ENCODE measurements around the gene ZC2HC1C.
"Not testable (repeated sequence)": the region's sequence is repeated elsewhere in the genome, so short reads cannot be mapped to it uniquely, and the experiment has no call there.

ZC2HC1C gene

DNA sequence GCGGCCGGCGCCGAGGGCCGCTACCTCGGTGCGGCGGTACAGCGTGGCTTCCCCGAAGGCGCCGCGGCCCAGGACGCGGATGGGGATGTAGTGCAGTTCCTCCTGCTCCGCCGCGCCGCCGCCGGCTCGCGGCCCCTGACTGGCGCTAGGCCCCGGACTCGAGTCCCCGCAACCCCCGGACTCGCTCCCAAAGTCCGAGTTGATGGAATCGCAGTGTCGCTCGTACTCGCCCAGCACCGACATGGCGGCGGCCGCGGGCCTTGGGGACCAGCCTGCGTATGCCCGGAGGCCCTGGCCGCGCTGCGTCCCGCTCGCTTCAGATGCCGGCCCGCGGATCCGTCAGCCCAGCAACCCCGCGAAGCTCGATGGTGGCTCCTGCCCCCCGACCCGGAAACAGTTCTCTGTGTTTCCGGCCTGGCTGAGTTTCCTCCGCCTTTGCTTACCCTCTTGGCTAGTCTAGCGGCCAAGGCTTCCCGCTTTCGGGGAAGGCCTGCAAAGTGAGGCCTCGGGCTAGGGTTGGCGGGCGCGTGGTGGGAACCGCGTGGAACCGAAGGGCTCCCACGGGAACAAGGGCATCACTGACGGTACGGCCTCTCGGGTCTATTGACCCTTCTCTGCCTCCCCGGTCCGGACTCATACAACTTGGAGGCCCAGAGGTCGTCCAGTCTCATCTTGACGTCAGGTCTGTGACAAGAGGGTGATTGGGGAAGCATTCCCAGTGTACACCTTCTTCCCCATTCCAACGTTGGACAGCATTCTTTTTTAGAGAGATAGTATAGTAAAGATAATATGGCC lies 57.4 kb downstream of the ZC2HC1C start, which contains the start of gene NEK9:
Gene NEK9 (minus strand): TSS at position 370 of the 795 bp plus-strand sequence. CDS start 127 bp downstream, at position 243.
- CTCF ChIA-PET, result interaction anchor here (1.0 to 10.0 kb wide), 6 partner anchors 9 to 400 kb away, joined by 3 to 210 read pairs (median 4); no protein-coding TSS in a partner anchor
- 0% methylated on average over 62 of the region's 76 CpGs for WGBS (ENCODE audit: insufficient coverage)
- peak within 1 kb of the TSS; percentile 82 to 89 for H3K27ac ChIP-seq (ENCODE audit: insufficient read depth in 1 of 2, low read depth in 1 of 2, low read length in 2 of 2, poor library complexity in 1 of 2, severe bottlenecking in 2 of 2)

DNA sequence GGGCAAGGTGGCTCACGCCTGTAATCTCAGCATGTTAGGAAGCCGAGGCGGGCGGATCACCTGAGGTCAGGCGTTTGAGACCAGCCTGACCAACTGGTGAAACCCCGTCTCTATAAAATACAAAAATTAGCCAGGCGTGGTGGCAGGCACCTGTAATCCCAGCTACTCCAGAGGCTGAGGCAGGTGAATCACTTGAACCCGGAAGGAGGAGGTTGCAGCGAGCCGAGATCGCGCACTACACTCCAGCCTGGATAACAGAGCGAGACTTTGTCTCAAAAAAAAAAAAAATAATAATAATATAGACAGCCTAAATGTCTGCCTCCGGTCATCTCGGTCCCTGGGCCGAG lies 58.0 kb downstream of the ZC2HC1C start:
- 48% methylated on average over 10 of the region's 16 CpGs for WGBS (ENCODE audit: insufficient coverage)
- not testable (repeated sequence) for H3K9me3 ChIP-seq (ENCODE audit: control extremely low read depth in 1 of 5, control insufficient read depth in 4 of 5, insufficient read depth in 2 of 5, low read depth in 1 of 5, low read length in 4 of 5); H3K36me3 ChIP-seq (ENCODE audit: control insufficient read depth in 4 of 4, insufficient read depth in 4 of 4, low read length in 3 of 4); DNase-seq; H3K27me3 ChIP-seq (replicated peaks in 2 of 5; ENCODE audit: control insufficient read depth in 4 of 5, insufficient read depth in 5 of 5, low read length in 4 of 5)
- POLR2A ChIA-PET, result interaction anchor here (0.8 to 1.0 kb wide), 2 partner anchors 12 to 83 kb away, joined by 3 read pairs; no protein-coding TSS in a partner anchor
- CTCF ChIA-PET, result interaction anchor here (1.1 to 10.0 kb wide), 4 partner anchors 12 to 399 kb away, joined by 3 to 210 read pairs (median 5); no protein-coding TSS in a partner anchor
- H3K27ac ChIP-seq (ENCODE audit: insufficient read depth in 1 of 2, low read depth in 1 of 2, low read length in 2 of 2, poor library complexity in 1 of 2, severe bottlenecking in 2 of 2), result peak overlapping the region; percentile 82 to 89
- peaks cover 9 to 53% (median 35%) of the 10 kb centered on the region in 4 experiments for H3K4me1 ChIP-seq (ENCODE audit: control extremely low read depth in 1 of 4, control insufficient read depth in 4 of 4, insufficient read depth in 4 of 4, low read length in 3 of 4)
- peak overlapping the region in 6 of 7 experiments; percentile 69 to 94 (median 82) for H3K4me3 ChIP-seq (ENCODE audit: control insufficient read depth in 1 of 7, extremely low read depth in 1 of 7, insufficient read depth in 4 of 7, low read depth in 2 of 7, low read length in 6 of 7)

More for the DNA sequence above, 57.4 kb downstream of the ZC2HC1C start, which contains the start of gene NEK9:
- H3K4me3 ChIP-seq (ENCODE audit: control insufficient read depth in 1 of 7, extremely low read depth in 1 of 7, insufficient read depth in 4 of 7, low read depth in 2 of 7, low read length in 6 of 7), result peak within 1 kb of the TSS; percentile 34 to 94 (median 80)
- H3K9me3 ChIP-seq (ENCODE audit: control extremely low read depth in 1 of 5, control insufficient read depth in 4 of 5, insufficient read depth in 2 of 5, low read depth in 1 of 5, low read length in 4 of 5), result no peaks in the 10 kb centered on the region
- no peaks in the 10 kb centered on the region for H3K36me3 ChIP-seq (ENCODE audit: control insufficient read depth in 4 of 4, insufficient read depth in 4 of 4, low read length in 3 of 4)
- peak; percentile 88 to 89 (median 89) for DNase-seq
- POLR2A ChIA-PET, result interaction anchor here (0.8 to 1.4 kb wide), 4 partner anchors 11 to 167 kb away, joined by 3 to 5 read pairs (median 3); no protein-coding TSS in a partner anchor
- H3K4me1 ChIP-seq (ENCODE audit: control extremely low read depth in 1 of 4, control insufficient read depth in 4 of 4, insufficient read depth in 4 of 4, low read length in 3 of 4), result peaks cover 9 to 53% (median 35%) of the 10 kb centered on the region in 4 experiments
- no peaks in the 10 kb centered on the region for H3K27me3 ChIP-seq (replicated peaks in 2 of 5; ENCODE audit: control insufficient read depth in 4 of 5, insufficient read depth in 5 of 5, low read length in 4 of 5)

DNA sequence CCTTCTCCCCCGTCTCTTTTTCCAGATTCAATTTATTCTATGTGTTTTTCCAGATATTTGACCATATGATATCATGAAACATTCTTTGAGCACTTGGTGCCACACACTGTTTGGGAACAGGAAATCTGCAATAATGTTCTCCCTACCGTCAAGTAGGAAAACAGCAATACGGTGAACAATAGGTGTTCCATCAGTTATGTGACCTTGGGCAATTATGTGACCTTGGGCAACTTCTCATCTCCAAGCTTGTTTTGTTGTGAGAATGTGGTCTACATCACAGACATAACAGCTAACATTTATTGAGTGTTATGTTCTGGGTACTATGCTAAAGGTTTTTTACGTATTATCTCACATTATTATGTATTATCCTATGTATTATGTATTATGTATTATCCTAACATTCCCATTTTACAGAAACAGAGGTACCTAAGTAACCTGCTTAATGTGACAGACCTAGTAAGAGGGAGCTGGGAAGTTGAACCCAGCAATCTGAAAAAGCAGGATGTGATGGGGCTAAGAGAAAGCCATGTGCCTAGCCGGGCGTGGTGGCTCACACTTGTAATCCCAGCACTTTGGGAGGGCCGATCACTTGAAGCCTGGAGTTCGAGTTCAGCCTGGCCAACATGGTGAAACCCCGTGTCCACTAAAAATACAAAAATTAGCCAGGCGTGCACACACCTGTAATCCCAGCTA lies 58.6 kb downstream of the ZC2HC1C start:
- peaks cover 0 to 4% (median 0%) of the 10 kb centered on the region in 4 experiments for H3K36me3 ChIP-seq (ENCODE audit: control insufficient read depth in 4 of 4, insufficient read depth in 4 of 4, low read length in 3 of 4)
- H3K4me1 ChIP-seq (ENCODE audit: control extremely low read depth in 1 of 4, control insufficient read depth in 4 of 4, insufficient read depth in 4 of 4, low read length in 3 of 4), result peaks cover 9 to 55% (median 35%) of the 10 kb centered on the region in 4 experiments
- CTCF ChIA-PET, result interaction anchor here (0.6 to 10.0 kb wide), 6 partner anchors 9 to 399 kb away, joined by 3 to 210 read pairs (median 4); no protein-coding TSS in a partner anchor
- no peaks in the 10 kb centered on the region for H3K27me3 ChIP-seq (replicated peaks in 2 of 5; ENCODE audit: control insufficient read depth in 4 of 5, insufficient read depth in 5 of 5, low read length in 4 of 5)
- no peak overlapping the region for H3K27ac ChIP-seq (ENCODE audit: insufficient read depth in 1 of 2, low read depth in 1 of 2, low read length in 2 of 2, poor library complexity in 1 of 2, severe bottlenecking in 2 of 2)
- WGBS (ENCODE audit: insufficient coverage), result 89% methylated on average over 8 of the region's 10 CpGs
- peak overlapping the region in 5 of 7 experiments; percentile 78 to 94 (median 83) for H3K4me3 ChIP-seq (ENCODE audit: control insufficient read depth in 1 of 7, extremely low read depth in 1 of 7, insufficient read depth in 4 of 7, low read depth in 2 of 7, low read length in 6 of 7)
- H3K9me3 ChIP-seq (ENCODE audit: control extremely low read depth in 1 of 5, control insufficient read depth in 4 of 5, insufficient read depth in 2 of 5, low read depth in 1 of 5, low read length in 4 of 5), result no peaks in the 10 kb centered on the region
- POLR2A ChIA-PET, result no interaction called here
- DNase-seq, result no peak

DNA sequence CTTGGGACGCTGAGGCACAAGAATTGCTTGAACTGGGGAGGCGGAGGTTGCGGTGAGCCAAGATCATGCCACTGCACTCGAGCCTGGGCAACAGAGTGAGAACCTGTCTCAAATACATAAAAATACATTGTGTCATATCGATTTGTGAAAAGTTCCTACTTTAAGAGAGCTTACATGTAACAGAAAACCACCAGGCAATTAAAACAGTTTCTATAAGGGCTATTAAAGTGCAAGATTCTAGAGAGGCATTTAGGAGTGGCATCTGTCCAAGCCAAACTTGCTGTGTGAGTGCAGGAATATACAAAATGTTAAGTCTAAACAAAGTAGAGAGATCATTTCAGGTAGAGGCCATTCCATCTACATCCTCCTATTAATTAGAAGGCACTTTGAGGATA lies 59.2 kb downstream of the ZC2HC1C start:
- Histone ChIP-seq H3K27me3 (replicated peaks in 2 of 5; ENCODE audit: control insufficient read depth in 4 of 5, insufficient read depth in 5 of 5, low read length in 4 of 5) (no peaks in the 10 kb centered on the region), H3K9me3 (ENCODE audit: control extremely low read depth in 1 of 5, control insufficient read depth in 4 of 5, insufficient read depth in 2 of 5, low read depth in 1 of 5, low read length in 4 of 5) (no peaks in the 10 kb centered on the region), H3K4me1 (ENCODE audit: control extremely low read depth in 1 of 4, control insufficient read depth in 4 of 4, insufficient read depth in 4 of 4, low read length in 3 of 4) (peaks cover 8 to 52% (median 33%) of the 10 kb centered on the region in 4 experiments), H3K27ac (ENCODE audit: insufficient read depth in 1 of 2, low read depth in 1 of 2, low read length in 2 of 2, poor library complexity in 1 of 2, severe bottlenecking in 2 of 2) (no peak overlapping the region), H3K36me3 (ENCODE audit: control insufficient read depth in 4 of 4, insufficient read depth in 4 of 4, low read length in 3 of 4) (peaks cover 0 to 8% (median 4%) of the 10 kb centered on the region in 4 experiments), H3K4me3 (ENCODE audit: control insufficient read depth in 1 of 7, extremely low read depth in 1 of 7, insufficient read depth in 4 of 7, low read depth in 2 of 7, low read length in 6 of 7) (no peak overlapping the region)
- 96% methylated on average over 3 of the region's 5 CpGs for WGBS (ENCODE audit: insufficient coverage)
- no peak for DNase-seq
- POLR2A ChIA-PET, result no interaction called here
- CTCF ChIA-PET, result interaction anchor here (0.6 to 10.0 kb wide), 4 partner anchors 9 to 175 kb away, joined by 3 to 210 read pairs (median 5); no protein-coding TSS in a partner anchor

Measured in common myeloid progenitor, CD34-positive (primary cell).